Keratinocyte (primary cell): ENCODE results near the gene PANK1. TPM values are rescaled to one million over a fixed set of nuclear protein-coding genes. Genes with fewer than 3 reads are reported as not detected.
A peak's percentile ranks its signal among the peaks of the same experiment; 100 is the strongest.

ENCODE experiments used
- DNase-seq: peaks from one replicate; pipeline ENCODE4 v3.0.0-alpha.2; 2011; ENCODE audit warnings: low read depth, missing footprints, low spot score
- FAIRE-seq: peaks from 2 replicates; lab custom pipeline; 2011; peaks lifted over from hg19 to GRCh38; lab: Jason Lieb, UNC
- H2AFZ ChIP-seq: 2 replicates; pipeline ENCODE4 v1.6.0; 2012; ENCODE audit warnings: low read length, control low read depth, inconsistent platforms; ENCODE audit not compliant: control insufficient read depth
- H3K27ac ChIP-seq: 2 replicates; pipeline ENCODE4 v1.5.1; 2011; ENCODE audit warnings: low read length; ENCODE audit not compliant: control insufficient read depth, insufficient read depth
- H3K27me3 ChIP-seq: 3 replicates; pipeline ENCODE4 v1.6.0; 2011; ENCODE audit warnings: low read length; ENCODE audit not compliant: control insufficient read depth, insufficient read depth; ENCODE audit errors: extremely low read depth
- H3K36me3 ChIP-seq, 2 experiments: 2 replicates in 1 of 2; 3 replicates in 1 of 2; pipeline ENCODE4 v1.5.1; 2011; ENCODE audit warnings: low read length in 2 of 2, mild to moderate bottlenecking in 1 of 2; ENCODE audit not compliant: control insufficient read depth in 2 of 2, insufficient read depth in 2 of 2; ENCODE audit errors: extremely low read depth in 1 of 2
- H3K4me1 ChIP-seq: 3 replicates; pipeline ENCODE4 v1.5.1; 2011; ENCODE audit warnings: low read length; ENCODE audit not compliant: control insufficient read depth, insufficient read depth; ENCODE audit errors: extremely low read depth
- H3K4me2 ChIP-seq: 3 replicates; pipeline ENCODE4 v1.6.0; 2011; ENCODE audit warnings: low read depth, low read length; ENCODE audit not compliant: control insufficient read depth, insufficient read depth; ENCODE audit errors: extremely low read depth
- H3K4me3 ChIP-seq, 3 experiments: fragments of 200-600 bp in 1 of 3; sonication (generic) in 1 of 3; 2 replicates in 2 of 3; 3 replicates in 1 of 3; pipeline ENCODE4 v1.5.1; 2011 to 2016; ENCODE audit warnings: low read length in 3 of 3, mild to moderate bottlenecking in 3 of 3, control low read depth in 2 of 3, inconsistent platforms in 1 of 3, low read depth in 1 of 3, mixed read lengths in 1 of 3, mixed run types in 1 of 3, moderate library complexity in 1 of 3; ENCODE audit not compliant: control insufficient read depth in 2 of 3, insufficient read depth in 2 of 3; ENCODE audit errors: extremely low read depth in 1 of 3
- H3K79me2 ChIP-seq: 2 replicates; pipeline ENCODE4 v1.6.0; 2012; ENCODE audit warnings: low read length; ENCODE audit not compliant: control insufficient read depth, insufficient read depth
- H3K9ac ChIP-seq: 3 replicates; pipeline ENCODE4 v1.6.0; 2011; ENCODE audit warnings: low read length; ENCODE audit not compliant: control insufficient read depth, insufficient read depth; ENCODE audit errors: extremely low read depth
- H3K9me1 ChIP-seq: 3 replicates; pipeline ENCODE4 v1.6.0; 2011; ENCODE audit warnings: low read length; ENCODE audit not compliant: control insufficient read depth, insufficient read depth; ENCODE audit errors: extremely low read depth
- H3K9me3 ChIP-seq: 2 replicates; pipeline ENCODE4 v1.5.1; 2012; ENCODE audit warnings: low read depth, low read length; ENCODE audit not compliant: control insufficient read depth
- H4K20me1 ChIP-seq: 3 replicates; pipeline ENCODE4 v1.6.0; 2011; ENCODE audit warnings: low read length; ENCODE audit not compliant: control insufficient read depth, insufficient read depth; ENCODE audit errors: extremely low read depth
- EZH2 ChIP-seq: IDR thresholded peaks from one replicate; pipeline ENCODE4 v1.6.1; 2012; ENCODE audit warnings: inconsistent platforms, mild to moderate bottlenecking, low read length, moderate library complexity
- dilution Hi-C: fragments of 300-500 bp; cut with MboI; formaldehyde crosslinking; loops from one replicate; pipeline ENCODE4 v1.7.0; 2020; ENCODE audit warnings: low sequenced_read_pairs; ENCODE audit not compliant: extremely low pct_ligation_motif_present
- polyA plus RNA-seq, 5 experiments: library from polyadenylated mRNA; depleted of rRNA in 3 of 5; stranded (reverse) in 3 of 5; stranded (forward) in 1 of 5; unstranded in 1 of 5; fragments of >200 nt; gene quantifications; 1 replicate in 1 of 5; 2 replicates in 3 of 5; 3 replicates in 1 of 5; pipeline versions ENCODE4 v1.2.1 to v1.2.3, GENCODE V29; 2011 to 2012; ENCODE audit warnings: missing spikeins in 2 of 5, low read depth in 1 of 5, low replicate concordance in 1 of 5
- TF ChIP-seq, protein P1 (sequence below), 3 experiments: IDR thresholded peaks in 1 of 3; conservative IDR thresholded peaks in 1 of 3; optimal IDR thresholded peaks in 1 of 3; 2 replicates in 2 of 3; 3 replicates in 1 of 3; pipeline versions ENCODE3 to v1.5.1; 2011; ENCODE audit warnings: low read length in 3 of 3, mild to moderate bottlenecking in 3 of 3, moderate library complexity in 2 of 3, control low read depth in 1 of 3, inconsistent platforms in 1 of 3; ENCODE audit not compliant: insufficient read depth in 2 of 3; ENCODE audit errors: extremely low read depth in 1 of 3

Gene PANK1
- polyA plus RNA-seq, 1 donor (not counting 4 experiments of a cell fraction or from before 2014, with no cell fraction given), result 9.5 TPM

DNA sequence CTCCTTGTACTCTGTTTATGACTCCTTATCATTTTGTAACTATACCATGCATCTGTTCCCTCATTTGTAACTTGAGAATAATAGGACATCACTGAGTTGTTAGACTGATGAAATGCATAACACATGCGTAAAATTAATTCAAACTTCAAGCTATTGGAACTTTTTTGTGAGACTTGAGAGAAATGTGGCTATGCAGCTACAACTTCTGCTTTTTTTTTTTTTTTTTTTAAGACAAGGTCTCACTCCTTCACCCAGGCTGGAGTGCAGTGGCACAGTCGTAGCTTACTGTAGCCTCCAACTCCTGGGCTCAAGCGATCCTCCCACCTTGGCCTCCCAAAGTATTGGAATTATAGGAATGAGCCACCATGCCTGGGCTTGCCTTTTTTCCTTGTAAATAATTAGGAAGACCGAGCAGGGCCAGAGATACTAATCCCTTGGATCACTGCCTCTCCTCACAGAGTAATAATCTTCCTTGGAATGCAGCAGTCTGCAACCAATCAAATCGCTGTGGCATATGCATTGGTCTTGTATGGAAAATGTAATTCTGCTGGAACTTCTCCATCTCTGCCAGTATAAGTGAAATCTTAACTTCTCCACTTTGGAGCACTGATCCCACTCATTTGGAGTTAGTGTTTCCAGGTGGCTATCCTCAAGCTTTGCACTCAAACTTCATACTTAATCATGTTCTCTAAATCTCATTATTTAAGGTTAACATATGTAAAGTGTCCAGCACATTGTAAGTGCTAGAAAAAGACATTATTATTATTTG lies 2.0 kb upstream of the PANK1 start:
- no peak overlapping the region for H2AFZ ChIP-seq
- no peak for DNase-seq
- no peaks in the 10 kb centered on the region for H3K27me3 ChIP-seq
- FAIRE-seq, result no peak
- no peaks in the 10 kb centered on the region for H4K20me1 ChIP-seq
- TF ChIP-seq EZH2, result no peak
- TF ChIP-seq, protein P1, sequence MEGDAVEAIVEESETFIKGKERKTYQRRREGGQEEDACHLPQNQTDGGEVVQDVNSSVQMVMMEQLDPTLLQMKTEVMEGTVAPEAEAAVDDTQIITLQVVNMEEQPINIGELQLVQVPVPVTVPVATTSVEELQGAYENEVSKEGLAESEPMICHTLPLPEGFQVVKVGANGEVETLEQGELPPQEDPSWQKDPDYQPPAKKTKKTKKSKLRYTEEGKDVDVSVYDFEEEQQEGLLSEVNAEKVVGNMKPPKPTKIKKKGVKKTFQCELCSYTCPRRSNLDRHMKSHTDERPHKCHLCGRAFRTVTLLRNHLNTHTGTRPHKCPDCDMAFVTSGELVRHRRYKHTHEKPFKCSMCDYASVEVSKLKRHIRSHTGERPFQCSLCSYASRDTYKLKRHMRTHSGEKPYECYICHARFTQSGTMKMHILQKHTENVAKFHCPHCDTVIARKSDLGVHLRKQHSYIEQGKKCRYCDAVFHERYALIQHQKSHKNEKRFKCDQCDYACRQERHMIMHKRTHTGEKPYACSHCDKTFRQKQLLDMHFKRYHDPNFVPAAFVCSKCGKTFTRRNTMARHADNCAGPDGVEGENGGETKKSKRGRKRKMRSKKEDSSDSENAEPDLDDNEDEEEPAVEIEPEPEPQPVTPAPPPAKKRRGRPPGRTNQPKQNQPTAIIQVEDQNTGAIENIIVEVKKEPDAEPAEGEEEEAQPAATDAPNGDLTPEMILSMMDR (optimal IDR thresholded peaks at IDR 0.05 in 1 of 3, IDR thresholded peaks at IDR 0.05 in 1 of 3, conservative IDR thresholded peaks at IDR 0.05 in 1 of 3; ENCODE audit: extremely low read depth in 1 of 3, insufficient read depth in 2 of 3, low read length in 3 of 3), result no peak
- no peak overlapping the region for H3K4me2 ChIP-seq
- H3K9me3 ChIP-seq, result no peaks in the 10 kb centered on the region
- peaks cover 14% of the 10 kb centered on the region for H3K79me2 ChIP-seq
- no peak overlapping the region for H3K4me3 ChIP-seq
- H3K27ac ChIP-seq, result no peak overlapping the region
- no peaks in the 10 kb centered on the region for H3K9me1 ChIP-seq
- no peaks in the 10 kb centered on the region for H3K36me3 ChIP-seq
- dilution Hi-C loops, result no loop called here
- peaks cover 13% of the 10 kb centered on the region for H3K4me1 ChIP-seq
- H3K9ac ChIP-seq, result no peak overlapping the region

GRCh38 chr10:89645742-89646172 lies 715 bp upstream of the PANK1 start:
- H3K4me3 ChIP-seq, result peak overlapping the region in 1 of 3 experiments; percentile 89
- H3K9me1 ChIP-seq, result no peaks in the 10 kb centered on the region
- no peaks in the 10 kb centered on the region for H3K9me3 ChIP-seq
- no peaks in the 10 kb centered on the region for H3K27me3 ChIP-seq
- peaks cover 13% of the 10 kb centered on the region for H3K4me1 ChIP-seq
- no peak for DNase-seq
- peak overlapping the region; percentile 85 for H2AFZ ChIP-seq
- no peak for TF ChIP-seq EZH2
- TF ChIP-seq, protein P1 (optimal IDR thresholded peaks at IDR 0.05 in 1 of 3, IDR thresholded peaks at IDR 0.05 in 1 of 3, conservative IDR thresholded peaks at IDR 0.05 in 1 of 3; ENCODE audit: extremely low read depth in 1 of 3, insufficient read depth in 2 of 3, low read length in 3 of 3), result no peak
- peak overlapping the region; percentile 75 for H3K4me2 ChIP-seq
- no peaks in the 10 kb centered on the region for H4K20me1 ChIP-seq
- FAIRE-seq, result peak; percentile 51
- H3K36me3 ChIP-seq, result no peaks in the 10 kb centered on the region
- H3K79me2 ChIP-seq, result peaks cover 26% of the 10 kb centered on the region
- peak overlapping the region; percentile 80 for H3K9ac ChIP-seq
- dilution Hi-C loops, result no loop called here
- no peak overlapping the region for H3K27ac ChIP-seq
